Stimulated activated CD8-positive, alpha-beta memory T cell treated with anti-CD3 and anti-CD28 coated beads, Interleukin-15, amount 100 ng/mL, for 48 hours (primary cell): ENCODE measurements around the gene MMS19.
A peak's percentile ranks its signal among the peaks of the same experiment; 100 is the strongest.

Experiments used
- DNase-seq, 2 donors: peaks; one replicate each; pipeline ENCODE4 v3.0.0-alpha.2; 2020; ENCODE audit warnings: low read depth in 2 of 2

Gene MMS19, protein sequence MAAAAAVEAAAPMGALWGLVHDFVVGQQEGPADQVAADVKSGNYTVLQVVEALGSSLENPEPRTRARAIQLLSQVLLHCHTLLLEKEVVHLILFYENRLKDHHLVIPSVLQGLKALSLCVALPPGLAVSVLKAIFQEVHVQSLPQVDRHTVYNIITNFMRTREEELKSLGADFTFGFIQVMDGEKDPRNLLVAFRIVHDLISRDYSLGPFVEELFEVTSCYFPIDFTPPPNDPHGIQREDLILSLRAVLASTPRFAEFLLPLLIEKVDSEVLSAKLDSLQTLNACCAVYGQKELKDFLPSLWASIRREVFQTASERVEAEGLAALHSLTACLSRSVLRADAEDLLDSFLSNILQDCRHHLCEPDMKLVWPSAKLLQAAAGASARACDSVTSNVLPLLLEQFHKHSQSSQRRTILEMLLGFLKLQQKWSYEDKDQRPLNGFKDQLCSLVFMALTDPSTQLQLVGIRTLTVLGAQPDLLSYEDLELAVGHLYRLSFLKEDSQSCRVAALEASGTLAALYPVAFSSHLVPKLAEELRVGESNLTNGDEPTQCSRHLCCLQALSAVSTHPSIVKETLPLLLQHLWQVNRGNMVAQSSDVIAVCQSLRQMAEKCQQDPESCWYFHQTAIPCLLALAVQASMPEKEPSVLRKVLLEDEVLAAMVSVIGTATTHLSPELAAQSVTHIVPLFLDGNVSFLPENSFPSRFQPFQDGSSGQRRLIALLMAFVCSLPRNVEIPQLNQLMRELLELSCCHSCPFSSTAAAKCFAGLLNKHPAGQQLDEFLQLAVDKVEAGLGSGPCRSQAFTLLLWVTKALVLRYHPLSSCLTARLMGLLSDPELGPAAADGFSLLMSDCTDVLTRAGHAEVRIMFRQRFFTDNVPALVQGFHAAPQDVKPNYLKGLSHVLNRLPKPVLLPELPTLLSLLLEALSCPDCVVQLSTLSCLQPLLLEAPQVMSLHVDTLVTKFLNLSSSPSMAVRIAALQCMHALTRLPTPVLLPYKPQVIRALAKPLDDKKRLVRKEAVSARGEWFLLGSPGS

DNA sequence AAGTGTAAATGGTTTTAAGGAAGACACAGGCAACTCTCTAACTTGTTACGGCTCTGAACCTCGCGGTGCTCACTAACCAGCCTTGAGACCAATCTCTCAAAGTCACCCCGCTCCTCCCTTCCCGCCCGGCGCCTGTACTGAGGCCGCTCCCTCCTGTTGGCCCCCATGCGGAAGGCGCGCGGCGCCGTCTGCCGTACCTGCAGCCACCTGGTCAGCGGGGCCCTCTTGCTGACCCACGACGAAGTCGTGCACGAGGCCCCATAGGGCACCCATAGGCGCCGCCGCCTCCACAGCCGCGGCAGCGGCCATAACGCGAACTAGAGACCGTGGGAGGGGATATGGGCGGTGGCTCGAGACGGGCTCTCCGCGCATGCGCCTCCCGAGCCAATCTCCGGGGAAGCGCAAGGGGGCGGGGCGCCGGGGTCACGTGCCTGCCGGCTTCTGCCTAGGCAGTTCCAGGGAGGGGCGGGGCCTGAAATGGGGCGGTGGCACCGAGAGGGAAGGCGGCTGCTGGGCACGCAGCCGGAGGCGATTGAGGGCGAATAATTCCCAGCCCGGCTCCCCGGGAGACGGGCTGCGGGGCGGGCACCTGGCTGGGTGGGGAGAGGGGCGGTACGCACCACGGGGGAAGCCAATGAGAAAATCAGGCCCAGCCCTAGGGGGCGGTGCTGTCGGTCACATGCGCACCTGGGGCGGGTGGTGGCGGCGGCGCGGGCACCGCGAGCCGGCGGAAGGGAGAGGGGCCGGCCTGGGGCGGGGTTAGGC is at the start of gene MMS19:
Gene MMS19, minus strand, starts transcription at position 347 of the 765 bp plus-strand sequence. Its CDS starts 38 bp downstream, at position 309.
- DNase-seq: peak; percentile 99

DNA sequence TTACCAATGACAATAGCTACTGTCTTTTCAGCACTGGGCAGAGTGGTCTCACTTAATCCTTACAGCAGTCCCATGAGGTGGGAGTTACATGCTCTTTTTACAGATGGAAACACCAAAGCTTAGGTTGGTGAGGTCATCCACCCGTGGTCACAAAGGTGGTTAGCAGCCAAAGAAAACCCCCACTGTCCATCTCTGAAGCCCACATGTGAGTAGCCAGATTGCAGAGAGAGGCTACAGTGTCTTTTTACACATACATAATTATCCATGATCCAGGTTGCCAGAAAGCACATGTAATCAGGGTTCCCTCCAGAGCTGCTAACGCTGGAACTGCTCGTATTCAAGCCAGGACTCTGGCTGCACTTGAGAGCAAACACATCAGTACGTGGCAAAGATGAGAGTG is 49.7 kb upstream of the MMS19 start:
- no peak for DNase-seq

GRCh38 chr10:97547271-97547600 is 49.0 kb upstream of the MMS19 start:
- no peak for DNase-seq

DNA sequence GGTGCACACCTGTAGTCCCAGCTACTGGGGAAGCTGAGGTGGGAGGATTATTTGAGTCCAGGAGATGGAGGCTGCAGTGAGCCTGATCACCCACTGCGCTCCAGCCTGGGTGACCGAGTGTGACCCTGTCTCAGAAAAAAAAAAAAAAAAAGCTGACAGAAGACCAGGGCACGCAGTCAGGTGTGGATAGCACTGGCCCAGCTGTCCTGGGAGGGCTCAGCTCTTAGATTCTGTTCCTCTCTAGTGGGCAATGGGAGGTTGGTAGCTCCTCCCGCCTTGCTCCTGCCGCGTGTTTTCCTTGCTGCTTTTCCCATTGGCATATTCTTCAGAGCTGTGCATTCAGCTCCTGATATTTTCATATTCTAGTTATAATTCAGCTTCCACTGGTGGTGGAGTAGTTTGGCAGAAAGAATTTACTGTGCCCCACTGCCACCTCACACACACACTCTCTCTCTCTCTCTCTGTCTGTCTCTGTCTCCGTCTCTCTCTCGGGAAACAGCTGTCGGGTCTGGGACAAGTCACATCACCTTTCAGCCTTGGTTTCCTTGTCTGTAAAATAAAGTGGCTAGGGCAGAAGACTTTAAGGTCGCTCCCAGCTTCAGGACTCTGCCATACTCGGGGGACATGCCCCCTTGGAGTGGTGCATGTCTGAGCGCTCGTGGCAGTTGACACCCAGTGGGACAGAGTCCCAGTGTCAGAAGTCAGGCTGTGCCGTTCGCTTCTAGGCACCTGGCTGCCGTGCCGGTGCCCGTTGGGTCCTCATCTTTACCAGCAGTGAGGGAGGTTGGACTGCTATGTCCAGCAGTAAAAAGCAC is 48.4 kb upstream of the MMS19 start:
- no peak for DNase-seq

- peak; percentile 53 to 57 for DNase-seq
Observed at GRCh38 chr10:97543025-97543546, 44.9 kb upstream of the MMS19 start.

GRCh38 chr10:97542169-97543024 is 44.2 kb upstream of the MMS19 start:
- peak; percentile 17 to 20 for DNase-seq

DNA sequence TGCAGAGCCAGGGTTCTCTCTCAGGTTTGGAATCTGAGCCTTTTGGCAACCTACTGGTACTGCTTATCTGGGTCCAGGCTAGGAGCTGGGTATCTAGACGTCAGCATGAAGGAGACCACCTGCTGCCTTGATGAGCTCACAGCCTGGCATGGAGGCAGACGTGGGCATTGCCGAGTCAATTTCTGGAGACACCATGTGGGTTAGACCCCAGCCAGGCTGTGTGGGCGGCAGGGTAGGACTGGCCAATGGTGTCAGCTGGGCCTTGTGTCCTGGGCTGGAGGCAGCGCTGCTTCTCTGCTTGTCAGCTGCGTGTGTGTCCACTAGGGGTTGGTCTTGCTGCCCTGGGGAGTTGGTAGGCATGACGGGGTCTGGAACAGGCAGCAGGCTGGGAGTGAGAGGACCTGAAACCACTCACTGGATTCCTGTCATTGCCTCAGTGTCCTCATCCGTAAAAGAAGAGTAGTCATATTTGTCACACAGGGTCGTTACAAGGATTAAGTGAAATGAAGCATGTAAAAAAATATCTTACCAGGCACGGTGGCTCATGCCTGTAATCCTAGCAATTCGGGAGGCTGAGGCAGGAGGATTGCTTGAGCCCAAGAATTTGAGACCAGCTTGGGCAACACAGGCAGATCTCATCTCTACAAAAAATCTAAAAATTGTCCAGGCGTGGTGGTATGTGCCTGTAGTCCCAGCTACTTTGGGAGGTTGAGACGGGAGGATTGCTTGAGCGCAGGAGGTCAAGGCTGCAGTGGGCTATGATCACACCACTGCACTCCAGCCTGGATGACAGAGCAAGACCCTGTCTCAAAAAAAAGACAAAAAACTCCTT is 42.7 kb upstream of the MMS19 start:
- no peak for DNase-seq

- DNase-seq: no peak
Observed at GRCh38 chr10:97539523-97540200, 41.4 kb upstream of the MMS19 start.

GRCh38 chr10:97538839-97539238 is 40.6 kb upstream of the MMS19 start:
- DNase-seq: no peak

DNA sequence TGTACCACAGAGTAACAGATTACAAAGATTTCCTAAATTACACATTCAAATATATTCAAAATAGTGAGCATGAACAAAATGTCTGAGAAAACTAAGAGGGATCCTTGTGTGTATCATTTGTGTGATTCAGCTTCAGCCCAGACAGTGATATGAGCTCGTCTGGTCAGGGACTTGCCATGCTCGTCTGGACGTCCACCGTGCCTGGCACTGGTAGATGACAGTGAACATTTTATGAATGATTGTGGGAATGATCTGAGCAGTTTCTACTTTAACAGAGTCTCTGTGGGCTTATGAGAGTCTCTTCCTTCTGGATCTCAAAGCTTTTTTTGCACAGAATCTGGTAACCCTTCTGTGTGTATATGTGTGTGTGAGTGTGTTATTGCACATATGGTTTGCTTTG is 40.2 kb upstream of the MMS19 start:
- DNase-seq: no peak

DNA sequence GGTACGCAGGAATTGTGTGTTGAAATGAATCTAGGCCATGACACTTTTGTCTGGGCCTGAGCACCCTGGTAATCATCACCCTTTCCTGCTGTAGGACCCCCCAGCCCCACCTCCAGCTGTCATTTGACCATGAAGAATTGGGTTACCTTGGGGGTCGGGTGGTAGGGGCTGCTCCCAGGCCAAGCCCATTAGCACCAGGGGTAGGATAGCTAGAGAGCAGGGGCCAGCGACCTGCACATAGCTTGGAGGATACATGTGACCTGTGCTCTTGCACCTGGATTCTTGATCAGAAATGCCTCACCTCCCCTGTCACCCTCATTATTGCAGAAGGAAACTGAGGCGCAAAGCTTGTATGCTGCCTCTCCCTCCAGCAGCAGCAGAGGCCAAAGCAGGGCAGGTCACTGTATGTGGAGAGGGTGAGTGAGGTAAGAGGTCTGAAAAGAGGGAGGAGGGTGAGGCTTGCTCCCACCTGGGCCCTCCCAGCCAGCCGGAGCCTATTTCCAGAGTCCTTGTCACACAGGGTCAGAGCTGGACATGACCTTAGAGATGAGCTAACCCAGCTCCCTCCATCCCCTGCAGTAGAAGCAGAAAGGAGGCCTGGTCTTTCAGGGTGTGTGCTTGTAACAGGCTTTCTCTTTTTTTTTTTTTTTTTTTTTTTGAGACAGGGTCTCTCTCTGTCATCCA is 39.1 kb upstream of the MMS19 start:
- no peak for DNase-seq

DNA sequence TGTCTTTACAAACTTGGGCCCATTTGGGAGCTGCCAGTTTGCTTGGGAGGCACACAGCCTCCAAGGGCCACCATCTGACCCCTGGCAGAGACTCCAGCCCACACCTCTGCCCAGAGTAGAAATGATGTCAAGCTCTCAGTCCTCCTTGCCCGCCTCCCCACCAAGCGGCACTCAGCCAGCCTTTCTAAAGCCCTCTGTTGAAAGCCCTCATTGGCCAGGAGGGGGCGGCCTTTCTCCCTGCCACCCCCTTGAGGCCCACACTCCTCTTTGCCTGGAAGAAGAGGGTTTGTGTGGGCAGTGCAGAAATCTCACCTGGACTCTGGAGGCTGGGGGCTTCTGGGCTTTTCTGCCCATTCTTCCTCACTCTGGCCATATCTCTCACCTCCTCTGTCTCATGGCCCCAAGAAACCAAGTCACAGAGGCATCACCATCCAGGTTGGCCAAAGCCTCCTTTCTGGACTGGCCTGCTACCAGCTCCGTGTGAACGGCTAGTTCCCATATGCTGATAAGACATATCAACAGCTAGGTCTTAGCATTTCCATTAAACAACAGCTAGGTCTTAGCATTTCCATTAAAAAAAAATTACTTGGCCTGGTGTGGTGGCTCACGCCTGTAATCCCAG is 36.6 kb upstream of the MMS19 start:
- DNase-seq: peak in 1 of 2 donors; percentile 21

GRCh38 chr10:97533888-97534287 is 35.7 kb upstream of the MMS19 start:
- DNase-seq: no peak

GRCh38 chr10:97532935-97533671 is 34.9 kb upstream of the MMS19 start:
- no peak for DNase-seq

- DNase-seq: no peak
Observed at GRCh38 chr10:97531401-97531986, 33.3 kb upstream of the MMS19 start.
